ENCODE data around the gene TSPAN18.

Gene TSPAN18

DNA sequence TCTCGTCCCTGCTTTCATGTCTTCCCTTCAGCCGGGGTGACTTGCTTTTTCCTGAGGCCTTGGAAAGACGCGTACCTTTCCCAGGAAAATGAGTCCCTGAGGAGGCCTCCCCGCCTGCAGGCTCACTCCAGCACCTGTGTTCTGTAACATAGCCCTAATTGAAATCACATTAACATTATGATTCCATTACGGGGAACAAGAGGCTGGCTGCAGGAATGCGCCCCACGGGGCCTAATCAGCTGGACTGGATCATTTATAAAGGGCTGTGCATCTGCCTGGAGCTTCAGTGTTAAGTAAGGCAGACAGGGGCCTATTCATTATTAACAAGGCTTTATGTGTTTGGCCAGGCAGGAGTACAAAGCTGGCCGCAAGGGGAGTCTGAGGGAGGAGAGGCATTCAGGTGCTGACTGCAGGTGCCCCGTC, 41.9 kb upstream of the TSPAN18 start:
- H3K9me3 ChIP-seq (ENCODE audit: low read length), result no peaks in the 10 kb centered on the region
- H3K79me2 ChIP-seq (ENCODE audit: insufficient read depth, low read length), result no peaks in the 10 kb centered on the region
- no peaks in the 10 kb centered on the region for H4K20me1 ChIP-seq (ENCODE audit: insufficient read depth, low read length)

DNA sequence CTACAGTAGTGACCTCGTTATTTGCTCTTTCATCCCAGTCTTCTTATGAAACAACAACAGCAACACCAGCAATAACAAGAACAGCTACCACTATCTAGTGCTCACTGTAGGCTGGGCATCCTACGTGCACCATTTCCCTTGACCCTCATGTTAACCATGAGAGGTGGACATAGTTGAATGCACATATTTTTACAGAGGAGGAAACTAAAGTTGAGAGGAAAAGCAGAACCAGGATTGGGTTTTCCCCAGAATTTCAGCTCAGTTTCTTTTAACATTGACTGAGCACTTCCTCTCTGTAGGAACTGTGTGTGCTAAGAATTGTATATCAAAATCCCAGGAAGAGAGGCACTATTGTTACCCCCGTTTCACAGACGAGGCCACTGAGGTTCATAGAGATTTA, 39.4 kb upstream of the TSPAN18 start:
- Histone ChIP-seq H3K79me2 (ENCODE audit: insufficient read depth, low read length) (no peaks in the 10 kb centered on the region), H3K9me2 (ENCODE audit: low read depth, low read length) (no peaks in the 10 kb centered on the region), H3K4me2 (ENCODE audit: low read length) (no peak overlapping the region), H3K36me3 (ENCODE audit: insufficient read depth, low read length) (no peaks in the 10 kb centered on the region), H3K9ac (ENCODE audit: low read length) (no peak overlapping the region), H3K27ac (ENCODE audit: low read depth, low read length, poor library complexity, severe bottlenecking) (no peak overlapping the region), H2AFZ (ENCODE audit: low read length) (no peak overlapping the region), H3K27me3 (ENCODE audit: insufficient read depth, low read length) (no peaks in the 10 kb centered on the region), H3F3A (ENCODE audit: insufficient read depth, low read length) (no peaks in the 10 kb centered on the region), H3K4me1 (ENCODE audit: insufficient read depth, low read length, severe bottlenecking) (no peaks in the 10 kb centered on the region), H3K4me3 (ENCODE audit: low read depth, low read length, poor library complexity, severe bottlenecking) (no peak overlapping the region), H3K9me3 (ENCODE audit: low read length) (no peaks in the 10 kb centered on the region), H4K20me1 (ENCODE audit: insufficient read depth, low read length) (no peaks in the 10 kb centered on the region)
- TF ChIP-seq EZH2 (IDR thresholded peaks at IDR 0.05; ENCODE audit: borderline replicate concordance, low read length), result no peak
- TF ChIP-seq, protein P1, sequence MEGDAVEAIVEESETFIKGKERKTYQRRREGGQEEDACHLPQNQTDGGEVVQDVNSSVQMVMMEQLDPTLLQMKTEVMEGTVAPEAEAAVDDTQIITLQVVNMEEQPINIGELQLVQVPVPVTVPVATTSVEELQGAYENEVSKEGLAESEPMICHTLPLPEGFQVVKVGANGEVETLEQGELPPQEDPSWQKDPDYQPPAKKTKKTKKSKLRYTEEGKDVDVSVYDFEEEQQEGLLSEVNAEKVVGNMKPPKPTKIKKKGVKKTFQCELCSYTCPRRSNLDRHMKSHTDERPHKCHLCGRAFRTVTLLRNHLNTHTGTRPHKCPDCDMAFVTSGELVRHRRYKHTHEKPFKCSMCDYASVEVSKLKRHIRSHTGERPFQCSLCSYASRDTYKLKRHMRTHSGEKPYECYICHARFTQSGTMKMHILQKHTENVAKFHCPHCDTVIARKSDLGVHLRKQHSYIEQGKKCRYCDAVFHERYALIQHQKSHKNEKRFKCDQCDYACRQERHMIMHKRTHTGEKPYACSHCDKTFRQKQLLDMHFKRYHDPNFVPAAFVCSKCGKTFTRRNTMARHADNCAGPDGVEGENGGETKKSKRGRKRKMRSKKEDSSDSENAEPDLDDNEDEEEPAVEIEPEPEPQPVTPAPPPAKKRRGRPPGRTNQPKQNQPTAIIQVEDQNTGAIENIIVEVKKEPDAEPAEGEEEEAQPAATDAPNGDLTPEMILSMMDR (IDR thresholded peaks at IDR 0.05; ENCODE audit: low read length), result no peak

More for the DNA sequence above, 41.9 kb upstream of the TSPAN18 start:
- Histone ChIP-seq H3K4me3 (ENCODE audit: low read depth, low read length, poor library complexity, severe bottlenecking) (no peak overlapping the region), H3F3A (ENCODE audit: insufficient read depth, low read length) (no peaks in the 10 kb centered on the region), H3K4me1 (ENCODE audit: insufficient read depth, low read length, severe bottlenecking) (no peaks in the 10 kb centered on the region), H3K9ac (ENCODE audit: low read length) (no peak overlapping the region), H3K27me3 (ENCODE audit: insufficient read depth, low read length) (no peaks in the 10 kb centered on the region), H3K36me3 (ENCODE audit: insufficient read depth, low read length) (no peaks in the 10 kb centered on the region), H3K27ac (ENCODE audit: low read depth, low read length, poor library complexity, severe bottlenecking) (no peak overlapping the region), H3K4me2 (ENCODE audit: low read length) (no peak overlapping the region), H2AFZ (ENCODE audit: low read length) (no peak overlapping the region), H3K9me2 (ENCODE audit: low read depth, low read length) (no peaks in the 10 kb centered on the region)
- no peak for TF ChIP-seq EZH2 (IDR thresholded peaks at IDR 0.05; ENCODE audit: borderline replicate concordance, low read length)
- TF ChIP-seq, protein P1 (IDR thresholded peaks at IDR 0.05; ENCODE audit: low read length), result no peak

DNA sequence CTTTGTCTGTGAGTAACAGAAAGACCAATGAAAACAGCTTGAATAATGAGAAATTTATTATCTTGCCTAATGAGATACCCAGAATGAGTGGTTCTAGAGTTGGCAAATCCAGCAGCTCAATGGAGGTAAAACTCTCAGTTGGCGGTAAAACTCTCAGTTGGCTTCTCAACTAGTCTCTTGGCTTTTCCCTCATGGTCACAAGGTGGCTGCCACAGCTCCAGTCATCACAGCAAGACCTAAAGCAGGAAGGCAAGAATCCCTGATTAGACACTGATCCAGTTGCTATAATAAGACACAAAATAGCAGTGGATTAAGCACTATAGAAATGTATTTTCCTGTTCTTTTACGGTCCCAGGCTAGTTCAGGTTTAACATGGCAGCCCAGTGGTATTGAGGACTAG, 37.5 kb upstream of the TSPAN18 start:
- no peaks in the 10 kb centered on the region for H4K20me1 ChIP-seq (ENCODE audit: insufficient read depth, low read length)
- no peaks in the 10 kb centered on the region for H3K9me3 ChIP-seq (ENCODE audit: low read length)
- no peaks in the 10 kb centered on the region for H3K36me3 ChIP-seq (ENCODE audit: insufficient read depth, low read length)
- TF ChIP-seq, protein P1 (IDR thresholded peaks at IDR 0.05; ENCODE audit: low read length), result no peak
- no peak for TF ChIP-seq EZH2 (IDR thresholded peaks at IDR 0.05; ENCODE audit: borderline replicate concordance, low read length)
- no peak overlapping the region for H3K4me3 ChIP-seq (ENCODE audit: low read depth, low read length, poor library complexity, severe bottlenecking)
- no peaks in the 10 kb centered on the region for H3K9me2 ChIP-seq (ENCODE audit: low read depth, low read length)
- no peak overlapping the region for H2AFZ ChIP-seq (ENCODE audit: low read length)
- no peak overlapping the region for H3K27ac ChIP-seq (ENCODE audit: low read depth, low read length, poor library complexity, severe bottlenecking)
- no peaks in the 10 kb centered on the region for H3F3A ChIP-seq (ENCODE audit: insufficient read depth, low read length)
- H3K4me1 ChIP-seq (ENCODE audit: insufficient read depth, low read length, severe bottlenecking), result peaks cover under 1% of the 10 kb centered on the region
- no peak overlapping the region for H3K4me2 ChIP-seq (ENCODE audit: low read length)
- H3K27me3 ChIP-seq (ENCODE audit: insufficient read depth, low read length), result no peaks in the 10 kb centered on the region
- H3K9ac ChIP-seq (ENCODE audit: low read length), result no peak overlapping the region
- no peaks in the 10 kb centered on the region for H3K79me2 ChIP-seq (ENCODE audit: insufficient read depth, low read length)

Measured in OCI-LY1 (cell line).